Caco-2 (cell line): ENCODE measurements around the gene FAM180A. TPM values are rescaled to one million over a fixed set of nuclear protein-coding genes. Genes with fewer than 3 reads are reported as not detected.

ENCODE experiments used
- BruUV-seq: library from RNA; stranded (reverse); fragments of 400-500 nt; replicated peaks from 2 replicates; lab custom pipeline; 2021; lab: Mats Ljungman, UMichigan
- CTCF ChIA-PET: fragments of 300-600 bp; sonication (Branson Sonifier 250); formaldehyde crosslinking; loops from one replicate; lab custom pipeline; 2022; ENCODE audit warnings: antibody characterized with exemption; lab: Charles Lee
- POLR2A ChIA-PET: fragments of 300-600 bp; sonication (Branson Sonifier 250); formaldehyde crosslinking; loops from one replicate; lab custom pipeline; 2022; ENCODE audit warnings: antibody characterized with exemption; lab: Charles Lee
- DNase-seq, 2 experiments: peaks; one replicate each; pipeline versions ENCODE4 v3.0.0 to v3.0.0-alpha.2; 2020 to 2022
- H3K27me3 ChIP-seq: replicated peaks from 2 replicates; pipeline ENCODE4 v1.6.0; 2011; ENCODE audit warnings: low read length; ENCODE audit not compliant: control insufficient read depth, insufficient read depth
- H3K36me3 ChIP-seq: 2 replicates; pipeline ENCODE4 v1.5.1; 2011; ENCODE audit warnings: low read length; ENCODE audit not compliant: control insufficient read depth, insufficient read depth
- H3K4me1 ChIP-seq: fragments of 250-450 bp; sonication (Bioruptor Pico); 2 replicates; pipeline ENCODE4 v1.5.1; 2020; ENCODE audit warnings: mild to moderate bottlenecking
- H3K4me3 ChIP-seq: 2 replicates; pipeline ENCODE4 v1.5.1; 2011; ENCODE audit warnings: low read depth, mild to moderate bottlenecking, control low read depth, low read length
- H3K9me3 ChIP-seq: fragments of 250-450 bp; sonication (Bioruptor Pico); 2 replicates; pipeline ENCODE4 v1.5.1; 2020; ENCODE audit warnings: mild to moderate bottlenecking, moderate library complexity
- H3K27ac Mint-ChIP-seq: one replicate; pipeline ENCODE4 v1.8.0; 2022; ENCODE audit warnings: mixed read lengths; ENCODE audit not compliant: unreplicated experiment
- H3K27me3 Mint-ChIP-seq: one replicate; pipeline ENCODE4 v1.8.0; 2022; ENCODE audit warnings: mixed read lengths; ENCODE audit not compliant: insufficient read depth, unreplicated experiment
- H3K36me3 Mint-ChIP-seq: one replicate; pipeline ENCODE4 v1.8.0; 2022; ENCODE audit warnings: mild to moderate bottlenecking, mixed read lengths; ENCODE audit not compliant: insufficient read depth, unreplicated experiment
- H3K4me1 Mint-ChIP-seq: one replicate; pipeline ENCODE4 v1.8.0; 2022; ENCODE audit warnings: low read depth, mixed read lengths; ENCODE audit not compliant: unreplicated experiment
- H3K4me3 Mint-ChIP-seq: one replicate; pipeline ENCODE4 v1.8.0; 2022; ENCODE audit warnings: mild to moderate bottlenecking, moderate library complexity, mixed read lengths; ENCODE audit not compliant: unreplicated experiment
- H3K9me3 Mint-ChIP-seq: one replicate; pipeline ENCODE4 v1.8.0; 2022; ENCODE audit warnings: mixed read lengths; ENCODE audit not compliant: unreplicated experiment
- intact Hi-C: fragments of 100-400 bp; cut with micrococcal nuclease; formaldehyde crosslinking; loops from one replicate; pipeline ENCODE4 v1.10.0; 2022; ENCODE audit not compliant: unreplicated experiment
- total RNA-seq: library from RNA; stranded (reverse); gene quantifications from 2 replicates; pipeline ENCODE4 v1.2.3, GENCODE V29; 2022
- TF ChIP-seq, protein P1 (sequence below), 2 experiments: fragments of 200-600 bp in 1 of 2; IDR thresholded peaks; 1 replicate in 1 of 2; 2 replicates in 1 of 2; pipeline versions ENCODE4 v1.5.1 to v1.8.0; 2011 to 2022; ENCODE audit warnings: antibody characterized with exemption in 1 of 2, control low read depth in 1 of 2, inconsistent platforms in 1 of 2, low read depth in 1 of 2, low read length in 1 of 2, mild to moderate bottlenecking in 1 of 2, moderate library complexity in 1 of 2; ENCODE audit not compliant: insufficient read depth in 1 of 2, severe bottlenecking in 1 of 2, unreplicated experiment in 1 of 2

Gene FAM180A
- total RNA-seq, 1 experiment from 2014 or later = not detected

DNA sequence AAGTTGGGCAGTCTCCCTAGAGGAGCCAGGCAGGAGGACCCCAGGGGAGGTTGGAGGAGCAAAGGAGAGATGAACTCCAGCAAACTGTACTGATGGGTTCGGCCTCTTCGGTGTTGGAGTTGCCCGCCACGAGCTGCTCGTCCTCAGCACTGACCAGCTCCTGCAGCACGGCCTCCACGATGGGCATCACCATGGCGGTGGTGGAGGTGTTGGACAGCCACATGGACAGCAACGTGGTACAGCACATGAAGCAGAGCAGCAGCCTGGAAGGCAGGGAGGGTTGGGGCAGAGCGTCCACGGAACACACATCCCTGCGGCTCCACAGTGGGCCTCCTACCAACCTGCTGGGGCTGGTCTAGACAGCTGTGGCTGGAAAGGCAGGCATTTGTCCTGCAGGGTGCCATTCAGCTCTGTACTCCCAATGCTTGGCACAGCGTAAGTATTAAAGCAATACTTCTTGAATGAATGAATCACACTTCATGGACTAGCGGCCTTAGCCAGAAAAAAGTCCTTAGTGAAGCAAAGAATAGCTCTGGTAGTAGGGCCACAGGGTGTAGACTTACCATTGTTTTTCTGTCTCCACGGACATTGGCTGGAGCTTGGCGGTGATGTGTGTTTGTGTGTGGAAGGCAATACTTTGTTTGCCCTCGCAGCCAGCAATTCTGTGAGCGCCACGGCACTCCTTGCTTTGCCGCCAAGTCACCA is 42.4 kb downstream of the FAM180A start:
- Histone ChIP-seq H3K9me3 (no peaks in the 10 kb centered on the region), H3K27me3 (no peaks in the 10 kb centered on the region), H3K4me1 (peaks cover 12% of the 10 kb centered on the region; the same call in 1 of the 2 replicates), H3K36me3 (no peaks in the 10 kb centered on the region), H3K4me3 (no peak overlapping the region)
- H3K4me3 Mint-ChIP-seq = no peak overlapping the region
- H3K27ac Mint-ChIP-seq = no peak overlapping the region
- TF ChIP-seq, protein P1, sequence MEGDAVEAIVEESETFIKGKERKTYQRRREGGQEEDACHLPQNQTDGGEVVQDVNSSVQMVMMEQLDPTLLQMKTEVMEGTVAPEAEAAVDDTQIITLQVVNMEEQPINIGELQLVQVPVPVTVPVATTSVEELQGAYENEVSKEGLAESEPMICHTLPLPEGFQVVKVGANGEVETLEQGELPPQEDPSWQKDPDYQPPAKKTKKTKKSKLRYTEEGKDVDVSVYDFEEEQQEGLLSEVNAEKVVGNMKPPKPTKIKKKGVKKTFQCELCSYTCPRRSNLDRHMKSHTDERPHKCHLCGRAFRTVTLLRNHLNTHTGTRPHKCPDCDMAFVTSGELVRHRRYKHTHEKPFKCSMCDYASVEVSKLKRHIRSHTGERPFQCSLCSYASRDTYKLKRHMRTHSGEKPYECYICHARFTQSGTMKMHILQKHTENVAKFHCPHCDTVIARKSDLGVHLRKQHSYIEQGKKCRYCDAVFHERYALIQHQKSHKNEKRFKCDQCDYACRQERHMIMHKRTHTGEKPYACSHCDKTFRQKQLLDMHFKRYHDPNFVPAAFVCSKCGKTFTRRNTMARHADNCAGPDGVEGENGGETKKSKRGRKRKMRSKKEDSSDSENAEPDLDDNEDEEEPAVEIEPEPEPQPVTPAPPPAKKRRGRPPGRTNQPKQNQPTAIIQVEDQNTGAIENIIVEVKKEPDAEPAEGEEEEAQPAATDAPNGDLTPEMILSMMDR (IDR thresholded peaks at IDR 0.05; ENCODE audit: insufficient read depth in 1 of 2, low read depth in 1 of 2, low read length in 1 of 2, severe bottlenecking in 1 of 2, unreplicated experiment in 1 of 2) = no peak
- H3K9me3 Mint-ChIP-seq = no peaks in the 10 kb centered on the region
- intact Hi-C loops = loop anchor here (2.0 kb wide), 1 partner anchor 53 kb away; no protein-coding TSS in a partner anchor
- ChIA-PET POLR2A (no interaction called here), CTCF (no interaction called here)
- BruUV-seq = no TSS peak
- no peaks in the 10 kb centered on the region for H3K4me1 Mint-ChIP-seq
- H3K27me3 Mint-ChIP-seq = no peaks in the 10 kb centered on the region
- peaks cover 5% of the 10 kb centered on the region for H3K36me3 Mint-ChIP-seq
- no peak for DNase-seq

DNA sequence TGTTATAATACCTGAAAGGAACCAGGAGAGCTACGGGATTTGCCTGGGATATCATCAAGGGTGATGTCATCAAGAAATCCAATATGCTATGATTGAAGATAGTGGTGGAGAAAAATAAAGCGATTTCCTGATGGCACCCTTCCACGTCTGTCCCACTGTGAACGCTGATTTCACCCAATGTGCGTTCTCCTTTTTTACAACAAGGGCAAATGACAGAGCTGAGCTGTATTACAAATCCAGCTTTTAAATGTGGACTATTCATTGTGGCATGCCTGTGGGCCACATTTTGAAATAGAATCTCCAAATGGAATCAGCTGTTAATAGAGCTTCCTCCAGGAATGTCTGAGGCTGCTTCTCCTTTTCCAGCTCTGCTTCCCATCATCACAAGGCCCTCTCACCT is 43.9 kb downstream of the FAM180A start:
- intact Hi-C loops = no loop called here
- peaks cover 5% of the 10 kb centered on the region for H3K36me3 Mint-ChIP-seq

DNA sequence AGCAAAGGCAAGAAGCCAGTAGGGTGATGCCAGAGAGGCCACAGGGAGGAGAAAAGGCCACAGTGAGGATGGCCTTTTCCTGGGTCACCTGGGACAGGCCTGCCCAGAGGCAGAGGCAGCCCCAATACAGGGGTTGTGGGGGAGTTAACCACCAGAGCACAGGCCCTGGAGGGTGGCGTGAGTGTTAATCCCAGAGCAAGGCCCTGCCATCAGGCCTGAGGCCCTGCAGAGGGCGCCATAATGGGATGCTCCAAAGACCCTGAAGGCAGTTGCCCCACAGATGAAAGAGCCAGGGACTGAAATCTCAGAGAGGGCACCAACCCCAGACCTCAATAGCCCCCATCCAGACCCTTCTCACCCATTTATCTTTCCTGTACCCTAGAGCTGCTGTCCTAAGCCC is 44.5 kb downstream of the FAM180A start:
- Mint-ChIP-seq H3K36me3 (peaks cover 5% of the 10 kb centered on the region), H3K27me3 (no peaks in the 10 kb centered on the region), H3K4me3 (no peak overlapping the region), H3K9me3 (no peaks in the 10 kb centered on the region), H3K4me1 (no peaks in the 10 kb centered on the region), H3K27ac (no peak overlapping the region)
- DNase-seq = no peak
- H3K9me3 ChIP-seq = no peaks in the 10 kb centered on the region
- ChIA-PET POLR2A (no interaction called here), CTCF (interaction anchor here (0.6 kb wide), 1 partner anchor 265 kb away, joined by 3 read pairs; no protein-coding TSS in a partner anchor)
- TF ChIP-seq, protein P1 (IDR thresholded peaks at IDR 0.05; ENCODE audit: insufficient read depth in 1 of 2, low read depth in 1 of 2, low read length in 1 of 2, severe bottlenecking in 1 of 2, unreplicated experiment in 1 of 2) = peak; percentile 6 to 29
- intact Hi-C loops = no loop called here
- H3K4me3 ChIP-seq = no peak overlapping the region
- BruUV-seq = no TSS peak
- peaks cover 12% of the 10 kb centered on the region; the same call in 1 of the 2 replicates for H3K4me1 ChIP-seq
- H3K36me3 ChIP-seq = no peaks in the 10 kb centered on the region; the same call in 1 of the 2 replicates
- H3K27me3 ChIP-seq = no peaks in the 10 kb centered on the region

More for the DNA sequence above, 43.9 kb downstream of the FAM180A start:
- Histone ChIP-seq H3K27me3 (no peaks in the 10 kb centered on the region), H3K4me1 (peaks cover 12% of the 10 kb centered on the region; the same call in 1 of the 2 replicates), H3K4me3 (no peak overlapping the region), H3K36me3 (no peaks in the 10 kb centered on the region), H3K9me3 (no peaks in the 10 kb centered on the region)
- H3K9me3 Mint-ChIP-seq = no peaks in the 10 kb centered on the region
- ChIA-PET POLR2A (interaction anchor here (0.6 kb wide), 1 partner anchor 1370 kb away, joined by 4 read pairs; no protein-coding TSS in a partner anchor), CTCF (interaction anchor here (0.6 kb wide), 1 partner anchor 264 kb away, joined by 3 read pairs; no protein-coding TSS in a partner anchor)
- H3K27me3 Mint-ChIP-seq = no peaks in the 10 kb centered on the region
- DNase-seq = no peak
- TF ChIP-seq, protein P1 (IDR thresholded peaks at IDR 0.05; ENCODE audit: insufficient read depth in 1 of 2, low read depth in 1 of 2, low read length in 1 of 2, severe bottlenecking in 1 of 2, unreplicated experiment in 1 of 2) = no peak
- H3K4me3 Mint-ChIP-seq = no peak overlapping the region
- no TSS peak for BruUV-seq
- no peaks in the 10 kb centered on the region for H3K4me1 Mint-ChIP-seq
- H3K27ac Mint-ChIP-seq = no peak overlapping the region
